Spleen (tissue), 11 donors: Measurements from ENCODE around the gene COL5A2. TPM values are rescaled to one million over a fixed set of nuclear protein-coding genes. Genes with fewer than 3 reads are reported as not detected.

Experiments
- DNase-seq: peaks from one replicate; pipeline ENCODE4 v3.0.0-alpha.2; 2020
- H3K27ac ChIP-seq, 8 donors: fragments of 200-600 bp; sonication (generic) in 7 of 8; 1 replicate in 4 of 8; 2 replicates in 4 of 8; pipeline versions ENCODE4 v1.5.0 to v1.8.0; 2016 to 2021; ENCODE audit warnings: inconsistent platforms in 4 of 8, mild to moderate bottlenecking in 4 of 8, moderate library complexity in 1 of 8
- H3K27me3 ChIP-seq, 7 donors: fragments of 200-600 bp; sonication (generic) in 6 of 7; replicated peaks in 1 of 7; 1 replicate in 4 of 7; 2 replicates in 3 of 7; pipeline versions ENCODE4 v1.5.0 to v1.8.0; 2016 to 2021; ENCODE audit warnings: inconsistent platforms in 3 of 7, mild to moderate bottlenecking in 1 of 7
- H3K36me3 ChIP-seq, 6 donors: fragments of 200-600 bp; sonication (generic) in 5 of 6; 1 replicate in 4 of 6; 2 replicates in 2 of 6; pipeline versions ENCODE4 v1.5.0 to v1.8.0; 2016 to 2021; ENCODE audit warnings: inconsistent platforms in 2 of 6
- H3K4me1 ChIP-seq, 6 donors: fragments of 200-600 bp; sonication (generic) in 5 of 6; 1 replicate in 3 of 6; 2 replicates in 3 of 6; pipeline versions ENCODE4 v1.5.0 to v1.8.0; 2016 to 2021; ENCODE audit warnings: inconsistent platforms in 3 of 6
- H3K4me3 ChIP-seq, 8 donors: fragments of 200-600 bp; sonication (generic) in 7 of 8; 1 replicate in 4 of 8; 2 replicates in 4 of 8; pipeline versions ENCODE4 v1.5.0 to v1.8.0; 2016 to 2021; ENCODE audit warnings: inconsistent platforms in 4 of 8, mild to moderate bottlenecking in 4 of 8, moderate library complexity in 2 of 8
- H3K9me3 ChIP-seq, 8 donors: fragments of 200-600 bp; sonication (generic) in 7 of 8; 1 replicate in 4 of 8; 2 replicates in 4 of 8; pipeline versions ENCODE4 v1.5.0 to v1.8.0; 2016 to 2021; ENCODE audit warnings: inconsistent platforms in 4 of 8
- POLR2A ChIP-seq, 3 donors: fragments of 450-650 bp; IDR thresholded peaks; one replicate each; pipeline ENCODE4 v1.5.1; 2017; ENCODE audit warnings: antibody characterized with exemption in 3 of 3, mild to moderate bottlenecking in 1 of 3
- POLR2AphosphoS5 ChIP-seq, 3 donors: sonication (generic); formaldehyde crosslinking; IDR thresholded peaks; one replicate each; pipeline ENCODE4 v1.5.1; 2017; ENCODE audit warnings: antibody characterized with exemption in 3 of 3
- WGBS, 5 donors: extraction: QIAGEN DNeasy Blood & Tissue Kit in 3 of 5; methylation state at CpG; one replicate each; pipeline versions ENCODE4 v1.1.5 to v1.1.7; 2013 to 2018; 5-methylcytosine and 5-hydroxymethylcytosine counted together
- intact Hi-C: fragments of 100-400 bp; cut with DNase I; formaldehyde crosslinking; loops from one replicate; pipeline ENCODE4 v1.15.0; 2023; ENCODE audit warnings: low total_unique reads
- polyA plus RNA-seq, 3 donors: library from polyadenylated mRNA; stranded (reverse); fragments of 200-250 nt; gene quantifications; one replicate each; pipeline ENCODE4 v1.2.1, GENCODE V29; 2013
- total RNA-seq, 7 donors: library from RNA; depleted of rRNA in 3 of 7; stranded (reverse); fragments of >200 nt in 3 of 7; fragmentation: NEBNext Ultra II Directional in 4 of 7; extraction: Animal tissue kit (Norgen Biotek cat#: 25700) in 4 of 7; gene quantifications; one replicate each; pipeline versions ENCODE4 v1.1.0 to v1.2.1, GENCODE V29; 2016 to 2021
- TF ChIP-seq, protein P1 (sequence below), 11 experiments: fragments of 200-600 bp in 7 of 11; fragments of 450-650 bp in 4 of 11; sonication (generic) in 4 of 11; IDR thresholded peaks in 8 of 11; conservative IDR thresholded peaks in 3 of 11; 1 replicate in 7 of 11; 2 replicates in 4 of 11; pipeline versions ENCODE4 v1.4.0 to v1.8.0; 2016 to 2021; ENCODE audit warnings: antibody characterized with exemption in 11 of 11, inconsistent platforms in 4 of 11, mild to moderate bottlenecking in 1 of 11
- donor health status: healthy with polysubstance abuse.
- donor health status: DM: no; HTN: no; CAD: no; lungs with moderate emphysema.
- donor health status: DM: no; HTN: no; CAD: no.
- donor health status: Bipolar disorder and iron deficiency.
- donor health status: healthy.
- donor health status: DM: no; HTN: no; CAD: no.
- donor health status: DM: yes; HTN: yes; CAD: no.

Gene COL5A2
- total and polyA plus RNA-seq, 10 donors = 3.4 to 35.7 (median 16.3) TPM

DNA sequence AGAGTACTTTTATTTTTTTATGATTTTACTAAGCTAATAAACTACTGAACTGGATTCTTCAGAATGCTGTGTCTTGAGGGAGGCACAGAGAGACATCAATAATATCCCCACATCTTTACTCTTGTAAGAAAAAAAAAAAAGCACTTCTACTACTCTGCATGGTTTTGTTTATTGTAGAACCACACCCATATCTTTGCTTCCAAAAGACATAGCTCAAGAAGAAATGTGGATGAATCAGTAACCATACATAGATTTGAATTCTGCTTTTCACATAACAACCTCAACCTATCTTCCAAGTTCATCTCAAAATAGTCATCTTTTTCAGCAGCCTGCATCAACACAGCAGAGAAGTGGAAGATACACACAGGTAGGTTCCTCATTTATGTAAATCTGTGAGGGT lies 12.2 kb upstream of the COL5A2 start:
- no peak for DNase-seq
- Histone ChIP-seq H3K4me1 (no peaks in the 10 kb centered on the region), H3K27me3 (no peaks in the 10 kb centered on the region), H3K9me3 (peaks cover 0 to 4% (median 0%) of the 10 kb centered on the region in 8 donors), H3K4me3 (no peak overlapping the region), H3K27ac (no peak overlapping the region), H3K36me3 (no peaks in the 10 kb centered on the region)
- intact Hi-C loops = no loop called here
- TF ChIP-seq POLR2AphosphoS5 (IDR thresholded peaks at IDR 0.05) (no peak), POLR2A (IDR thresholded peaks at IDR 0.05) (no peak)
- TF ChIP-seq, protein P1, sequence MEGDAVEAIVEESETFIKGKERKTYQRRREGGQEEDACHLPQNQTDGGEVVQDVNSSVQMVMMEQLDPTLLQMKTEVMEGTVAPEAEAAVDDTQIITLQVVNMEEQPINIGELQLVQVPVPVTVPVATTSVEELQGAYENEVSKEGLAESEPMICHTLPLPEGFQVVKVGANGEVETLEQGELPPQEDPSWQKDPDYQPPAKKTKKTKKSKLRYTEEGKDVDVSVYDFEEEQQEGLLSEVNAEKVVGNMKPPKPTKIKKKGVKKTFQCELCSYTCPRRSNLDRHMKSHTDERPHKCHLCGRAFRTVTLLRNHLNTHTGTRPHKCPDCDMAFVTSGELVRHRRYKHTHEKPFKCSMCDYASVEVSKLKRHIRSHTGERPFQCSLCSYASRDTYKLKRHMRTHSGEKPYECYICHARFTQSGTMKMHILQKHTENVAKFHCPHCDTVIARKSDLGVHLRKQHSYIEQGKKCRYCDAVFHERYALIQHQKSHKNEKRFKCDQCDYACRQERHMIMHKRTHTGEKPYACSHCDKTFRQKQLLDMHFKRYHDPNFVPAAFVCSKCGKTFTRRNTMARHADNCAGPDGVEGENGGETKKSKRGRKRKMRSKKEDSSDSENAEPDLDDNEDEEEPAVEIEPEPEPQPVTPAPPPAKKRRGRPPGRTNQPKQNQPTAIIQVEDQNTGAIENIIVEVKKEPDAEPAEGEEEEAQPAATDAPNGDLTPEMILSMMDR (IDR thresholded peaks at IDR 0.05 in 8 of 11, conservative IDR thresholded peaks at IDR 0.05 in 3 of 11) = no peak

GRCh38 chr2:189190685-189191084 lies 11.1 kb upstream of the COL5A2 start:
- 83 to 96% (median 91%) methylated on average over 3 of the region's 3 CpGs for WGBS, 5 donors

DNA sequence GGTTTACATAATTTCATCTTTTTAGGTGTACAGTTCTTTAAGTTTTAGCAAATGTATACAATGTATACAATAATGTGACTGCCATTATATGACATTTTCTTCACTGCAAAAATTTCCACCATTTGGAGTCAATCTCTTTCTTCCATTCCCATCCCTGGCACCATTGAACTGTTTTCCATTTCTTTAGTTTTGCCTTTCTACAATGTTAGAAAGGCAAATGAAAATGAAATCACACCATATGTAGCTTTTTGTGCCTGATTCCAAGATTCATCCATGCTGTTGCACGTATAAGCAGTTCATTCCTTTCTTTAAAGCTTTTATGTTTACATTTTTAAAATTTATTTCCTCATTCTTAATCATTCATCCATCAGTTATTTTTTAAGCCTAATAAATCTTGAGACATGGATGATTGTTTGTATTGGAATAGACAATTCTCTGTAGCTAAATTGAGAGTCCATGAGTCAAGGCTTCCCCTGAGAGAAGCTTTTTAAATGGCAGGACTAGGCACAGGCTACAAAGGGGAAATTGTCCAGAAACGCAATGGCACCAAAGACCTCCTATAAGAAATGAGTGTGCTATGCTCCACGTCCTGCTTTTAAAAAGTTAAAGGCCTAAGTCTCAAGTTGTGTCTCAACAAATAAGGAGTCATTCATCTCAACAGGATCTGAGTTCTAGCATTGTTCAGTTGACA lies 8.7 kb upstream of the COL5A2 start:
- H3K27ac ChIP-seq = no peak overlapping the region
- no peaks in the 10 kb centered on the region for H3K27me3 ChIP-seq
- H3K4me1 ChIP-seq = no peaks in the 10 kb centered on the region
- WGBS, 5 donors = 78 to 84% (median 83%) methylated on average over 3 of the region's 3 CpGs
- no peaks in the 10 kb centered on the region for H3K9me3 ChIP-seq
- intact Hi-C loops = no loop called here
- H3K4me3 ChIP-seq = no peak overlapping the region
- no peaks in the 10 kb centered on the region for H3K36me3 ChIP-seq
- DNase-seq = no peak
- TF ChIP-seq POLR2A (IDR thresholded peaks at IDR 0.05) (no peak), POLR2AphosphoS5 (IDR thresholded peaks at IDR 0.05) (no peak)
- TF ChIP-seq, protein P1 (IDR thresholded peaks at IDR 0.05 in 8 of 11, conservative IDR thresholded peaks at IDR 0.05 in 3 of 11) = no peak

More at GRCh38 chr2:189190685-189191084, 11.1 kb upstream of the COL5A2 start:
- DNase-seq = no peak
- Histone ChIP-seq H3K27ac (no peak overlapping the region), H3K36me3 (no peaks in the 10 kb centered on the region), H3K4me1 (no peaks in the 10 kb centered on the region), H3K9me3 (peaks cover 0 to 4% (median 0%) of the 10 kb centered on the region in 8 donors), H3K4me3 (no peak overlapping the region), H3K27me3 (no peaks in the 10 kb centered on the region)
- TF ChIP-seq POLR2AphosphoS5 (IDR thresholded peaks at IDR 0.05) (no peak), POLR2A (IDR thresholded peaks at IDR 0.05) (no peak)
- intact Hi-C loops = no loop called here

DNA sequence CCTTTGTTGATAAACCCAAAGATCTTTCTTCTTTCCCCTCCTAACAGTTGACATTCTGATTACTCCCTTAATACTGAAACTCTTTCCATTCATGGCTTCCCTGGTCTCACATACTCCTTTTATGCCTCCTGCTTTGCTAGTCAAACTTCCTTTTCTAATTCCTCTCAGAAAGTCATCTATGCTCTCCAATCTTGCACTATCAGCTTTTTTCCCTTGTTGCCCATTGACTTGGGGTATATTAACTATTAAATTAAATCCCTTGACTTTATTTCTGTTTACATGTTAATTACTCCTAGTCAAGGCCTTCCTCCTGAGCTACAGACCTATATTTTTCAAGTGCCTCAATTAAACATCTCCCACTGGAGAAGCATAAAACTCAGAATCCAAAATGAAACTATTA lies 3.6 kb upstream of the COL5A2 start:
- Histone ChIP-seq H3K9me3 (no peaks in the 10 kb centered on the region), H3K4me3 (no peak overlapping the region), H3K36me3 (no peaks in the 10 kb centered on the region), H3K27me3 (peaks cover 0 to 6% (median 0%) of the 10 kb centered on the region in 7 donors), H3K4me1 (no peaks in the 10 kb centered on the region), H3K27ac (no peak overlapping the region)
- intact Hi-C loops = no loop called here
- TF ChIP-seq POLR2AphosphoS5 (IDR thresholded peaks at IDR 0.05) = no peak
- no peak for TF ChIP-seq POLR2A (IDR thresholded peaks at IDR 0.05)
- no peak for DNase-seq

DNA sequence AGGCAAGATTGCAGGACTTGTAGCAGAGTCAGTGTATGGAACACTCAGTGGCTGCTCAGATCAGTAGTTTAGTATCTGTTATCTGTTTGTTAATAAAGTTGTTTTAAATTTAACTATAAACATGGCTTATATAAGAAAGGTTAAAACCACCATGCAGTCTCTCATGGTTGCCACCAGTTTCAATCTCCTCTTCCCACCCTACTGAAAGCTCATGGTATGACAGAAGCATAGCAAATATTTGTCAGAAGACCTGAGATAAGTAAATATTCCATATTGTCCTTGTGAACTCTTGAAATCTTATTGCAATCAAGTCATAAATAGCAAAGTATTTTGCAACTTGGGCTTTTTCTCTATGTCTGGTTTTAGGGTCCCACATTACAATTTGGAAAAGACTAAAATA lies 2.1 kb upstream of the COL5A2 start:
- Histone ChIP-seq H3K9me3 (no peaks in the 10 kb centered on the region), H3K27ac (no peak overlapping the region), H3K27me3 (peaks cover 0 to 6% (median 0%) of the 10 kb centered on the region in 7 donors), H3K4me1 (no peaks in the 10 kb centered on the region), H3K36me3 (no peaks in the 10 kb centered on the region), H3K4me3 (no peak overlapping the region)
- no peak for DNase-seq
- intact Hi-C loops = no loop called here
- no peak for TF ChIP-seq POLR2AphosphoS5 (IDR thresholded peaks at IDR 0.05)
- TF ChIP-seq, protein P1 (IDR thresholded peaks at IDR 0.05 in 8 of 11, conservative IDR thresholded peaks at IDR 0.05 in 3 of 11) = no peak
- TF ChIP-seq POLR2A (IDR thresholded peaks at IDR 0.05) = no peak
